Measurements from ENCODE around the gene NSG1.

NSG1 gene

DNA sequence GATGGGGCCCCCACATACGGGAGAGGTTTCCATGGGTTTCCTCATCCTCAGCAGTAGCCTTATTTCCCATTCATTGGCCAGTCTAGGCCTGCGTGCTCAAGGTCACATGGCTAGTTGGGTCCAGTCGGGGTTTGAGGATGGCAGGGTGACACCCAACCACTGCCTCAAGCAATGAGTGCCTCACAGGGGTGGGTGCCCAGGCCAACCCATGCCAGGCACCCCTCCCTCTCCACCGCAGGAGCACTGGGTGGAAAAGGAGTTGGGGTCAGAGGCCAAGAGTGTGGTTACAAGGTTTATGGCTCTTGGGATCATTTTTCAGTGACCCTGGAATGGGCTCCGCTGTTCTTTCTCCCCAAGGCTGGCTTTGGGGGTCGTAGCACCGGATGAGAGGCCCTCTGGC lies 3.1 kb downstream of the NSG1 start:
- Histone ChIP-seq H3K9me3 (ENCODE audit: severe bottlenecking) (no peaks in the 10 kb centered on the region), H3K27me3 (ENCODE audit: insufficient read depth, low read depth, severe bottlenecking) (peaks cover 91% of the 10 kb centered on the region), H3K27ac (no peak overlapping the region)

DNA sequence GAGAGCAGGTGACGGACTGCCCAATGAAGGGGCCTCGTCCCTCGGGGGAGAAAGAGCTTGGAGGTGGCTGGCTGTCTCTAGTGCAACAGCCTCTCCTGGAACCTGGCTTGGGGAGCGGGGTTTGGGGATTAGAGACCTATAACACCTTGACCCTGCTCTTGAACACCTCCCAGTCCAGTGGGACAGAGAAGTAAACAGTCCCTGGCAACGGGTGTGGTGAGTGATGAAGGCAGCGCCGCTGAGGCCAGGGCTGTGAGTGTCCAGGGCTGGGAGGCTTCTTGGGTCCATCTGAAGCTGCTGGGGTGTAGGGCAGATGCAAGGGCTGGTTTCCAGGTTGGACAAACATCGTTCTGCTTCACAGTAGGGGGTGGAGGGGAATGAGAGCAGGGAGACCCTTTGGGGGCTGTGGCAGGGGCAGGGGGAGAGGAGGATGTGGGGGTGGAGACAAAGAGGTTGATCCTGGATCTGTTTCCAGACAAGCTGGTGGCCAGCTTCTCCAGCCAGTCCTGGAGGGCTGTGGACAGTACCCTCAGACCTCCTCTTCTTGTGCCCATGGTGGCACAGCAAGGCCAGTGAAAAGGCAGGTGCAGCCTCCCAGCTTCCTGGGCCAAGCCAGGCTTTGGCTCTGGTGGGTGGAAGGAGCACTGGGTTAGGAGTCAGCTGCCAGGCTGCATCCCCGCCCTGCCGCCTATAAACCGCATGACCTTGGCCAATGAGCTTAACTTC lies 3.8 kb downstream of the NSG1 start:
- TF ChIP-seq, protein P1, sequence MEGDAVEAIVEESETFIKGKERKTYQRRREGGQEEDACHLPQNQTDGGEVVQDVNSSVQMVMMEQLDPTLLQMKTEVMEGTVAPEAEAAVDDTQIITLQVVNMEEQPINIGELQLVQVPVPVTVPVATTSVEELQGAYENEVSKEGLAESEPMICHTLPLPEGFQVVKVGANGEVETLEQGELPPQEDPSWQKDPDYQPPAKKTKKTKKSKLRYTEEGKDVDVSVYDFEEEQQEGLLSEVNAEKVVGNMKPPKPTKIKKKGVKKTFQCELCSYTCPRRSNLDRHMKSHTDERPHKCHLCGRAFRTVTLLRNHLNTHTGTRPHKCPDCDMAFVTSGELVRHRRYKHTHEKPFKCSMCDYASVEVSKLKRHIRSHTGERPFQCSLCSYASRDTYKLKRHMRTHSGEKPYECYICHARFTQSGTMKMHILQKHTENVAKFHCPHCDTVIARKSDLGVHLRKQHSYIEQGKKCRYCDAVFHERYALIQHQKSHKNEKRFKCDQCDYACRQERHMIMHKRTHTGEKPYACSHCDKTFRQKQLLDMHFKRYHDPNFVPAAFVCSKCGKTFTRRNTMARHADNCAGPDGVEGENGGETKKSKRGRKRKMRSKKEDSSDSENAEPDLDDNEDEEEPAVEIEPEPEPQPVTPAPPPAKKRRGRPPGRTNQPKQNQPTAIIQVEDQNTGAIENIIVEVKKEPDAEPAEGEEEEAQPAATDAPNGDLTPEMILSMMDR (IDR thresholded peaks at IDR 0.05; ENCODE audit: low read depth, low read length): no peak
- DNase-seq: no peak
- Histone ChIP-seq H3K36me3 (no peaks in the 10 kb centered on the region), H3K4me3 (ENCODE audit: low read depth, low read length) (no peak overlapping the region), H3K27me3 (ENCODE audit: insufficient read depth, low read depth, severe bottlenecking) (peaks cover 91% of the 10 kb centered on the region), H3K9me3 (ENCODE audit: severe bottlenecking) (no peaks in the 10 kb centered on the region), H3K27ac (no peak overlapping the region)

More for the DNA sequence above, 3.1 kb downstream of the NSG1 start:
- no peaks in the 10 kb centered on the region for H3K36me3 ChIP-seq
- H3K4me3 ChIP-seq (ENCODE audit: low read depth, low read length): no peak overlapping the region
- TF ChIP-seq, protein P1 (IDR thresholded peaks at IDR 0.05; ENCODE audit: low read depth, low read length): no peak
- DNase-seq: no peak

DNA sequence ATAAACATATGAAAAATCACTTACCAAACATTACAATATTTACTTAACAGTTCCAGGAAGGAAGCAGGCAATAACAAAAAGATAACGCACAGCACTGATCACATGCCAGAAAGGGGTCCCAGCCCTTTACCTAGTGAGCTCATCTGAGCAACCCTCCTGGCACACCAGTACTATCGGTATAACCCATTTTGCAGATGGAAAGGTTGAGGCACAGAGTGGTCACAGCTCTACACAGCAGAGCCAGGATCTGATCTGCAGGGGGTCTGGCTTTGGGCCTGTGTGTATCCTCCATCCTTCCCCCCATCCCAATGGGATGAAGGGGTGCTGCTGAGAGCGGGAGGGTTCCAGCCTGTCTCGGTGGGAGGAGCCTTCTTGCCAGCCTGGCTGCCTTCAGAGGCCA lies 5.0 kb downstream of the NSG1 start:
- H3K27ac ChIP-seq: no peak overlapping the region
- no peak for DNase-seq
- H3K36me3 ChIP-seq: no peaks in the 10 kb centered on the region
- TF ChIP-seq, protein P1 (IDR thresholded peaks at IDR 0.05; ENCODE audit: low read depth, low read length): no peak
- H3K9me3 ChIP-seq (ENCODE audit: severe bottlenecking): no peaks in the 10 kb centered on the region
- H3K4me3 ChIP-seq (ENCODE audit: low read depth, low read length): no peak overlapping the region
- H3K27me3 ChIP-seq (ENCODE audit: insufficient read depth, low read depth, severe bottlenecking): peaks cover 84% of the 10 kb centered on the region

DNA sequence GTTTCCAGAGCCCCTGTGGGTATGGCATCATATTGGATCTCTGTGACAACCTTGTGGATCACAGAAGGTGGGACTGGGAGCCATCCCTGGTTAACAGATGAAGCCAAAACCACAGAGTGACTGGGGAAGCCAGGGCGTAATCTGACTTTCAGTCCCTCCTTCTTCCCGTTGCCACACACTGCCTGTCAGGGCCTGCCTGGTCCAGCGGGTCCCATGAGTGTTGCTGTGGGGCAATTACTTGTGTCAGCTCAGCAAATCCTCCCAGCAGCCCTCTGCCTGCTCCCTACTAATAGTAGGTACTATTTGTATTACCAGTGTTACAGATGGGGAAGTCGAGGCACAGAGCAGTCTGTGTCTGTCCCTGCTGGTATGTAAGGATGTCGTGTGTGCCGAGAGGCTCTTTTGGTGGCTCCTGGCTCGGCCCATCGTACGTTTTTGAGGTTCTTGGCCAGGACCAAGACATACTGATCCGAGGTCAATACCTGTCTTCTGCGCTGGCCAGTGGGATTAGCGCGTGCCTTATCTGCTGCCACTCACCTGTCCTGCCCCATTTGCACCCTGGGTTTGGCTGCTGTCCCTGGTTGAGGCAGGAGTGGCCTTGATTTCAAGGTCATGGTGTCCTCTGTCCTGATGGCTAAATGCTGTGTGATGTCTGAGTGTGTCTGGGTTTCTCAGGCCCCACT lies 5.7 kb downstream of the NSG1 start:
- H3K4me3 ChIP-seq (ENCODE audit: low read depth, low read length): no peak overlapping the region
- no peak overlapping the region for H3K27ac ChIP-seq
- peaks cover 77% of the 10 kb centered on the region for H3K27me3 ChIP-seq (ENCODE audit: insufficient read depth, low read depth, severe bottlenecking)
- TF ChIP-seq, protein P1 (IDR thresholded peaks at IDR 0.05; ENCODE audit: low read depth, low read length): no peak
- no peaks in the 10 kb centered on the region for H3K36me3 ChIP-seq
- no peak for DNase-seq
- no peaks in the 10 kb centered on the region for H3K9me3 ChIP-seq (ENCODE audit: severe bottlenecking)

DNA sequence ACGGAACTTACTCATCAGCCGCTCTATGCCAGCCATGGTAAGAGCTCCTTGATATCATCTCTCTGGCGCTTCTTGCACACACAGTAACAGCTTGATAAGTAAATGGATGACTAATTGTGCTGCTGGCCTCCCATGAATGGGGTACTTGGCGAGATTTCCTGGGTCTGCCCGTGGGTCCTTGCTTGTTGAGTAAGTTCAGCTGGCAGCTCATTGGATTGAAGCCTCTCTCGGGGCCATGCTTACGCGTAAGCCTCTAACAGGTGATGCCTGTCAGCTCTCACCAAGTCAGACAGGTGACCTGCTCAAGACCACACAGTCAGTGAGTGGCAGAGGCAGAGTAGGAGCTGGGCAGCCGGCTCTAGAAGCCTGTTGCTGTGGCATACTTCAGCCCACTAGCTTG lies 7.7 kb downstream of the NSG1 start:
- H3K36me3 ChIP-seq: no peaks in the 10 kb centered on the region

More for the DNA sequence above, 7.7 kb downstream of the NSG1 start:
- TF ChIP-seq, protein P1 (IDR thresholded peaks at IDR 0.05; ENCODE audit: low read depth, low read length): no peak
- no peaks in the 10 kb centered on the region for H3K9me3 ChIP-seq (ENCODE audit: severe bottlenecking)
- no peak overlapping the region for H3K27ac ChIP-seq
- DNase-seq: no peak
- no peak overlapping the region for H3K4me3 ChIP-seq (ENCODE audit: low read depth, low read length)
- peaks cover 57% of the 10 kb centered on the region for H3K27me3 ChIP-seq (ENCODE audit: insufficient read depth, low read depth, severe bottlenecking)

Data from WERI-Rb-1 (cell line).